Superior temporal gyrus (tissue), 1 donor: ENCODE measurements around the gene GATB.

Experiments
- DNase-seq: peaks from one replicate; pipeline ENCODE4 v3.0.0-alpha.2; 2016; ENCODE audit errors: extremely low spot score

GATB gene

DNA sequence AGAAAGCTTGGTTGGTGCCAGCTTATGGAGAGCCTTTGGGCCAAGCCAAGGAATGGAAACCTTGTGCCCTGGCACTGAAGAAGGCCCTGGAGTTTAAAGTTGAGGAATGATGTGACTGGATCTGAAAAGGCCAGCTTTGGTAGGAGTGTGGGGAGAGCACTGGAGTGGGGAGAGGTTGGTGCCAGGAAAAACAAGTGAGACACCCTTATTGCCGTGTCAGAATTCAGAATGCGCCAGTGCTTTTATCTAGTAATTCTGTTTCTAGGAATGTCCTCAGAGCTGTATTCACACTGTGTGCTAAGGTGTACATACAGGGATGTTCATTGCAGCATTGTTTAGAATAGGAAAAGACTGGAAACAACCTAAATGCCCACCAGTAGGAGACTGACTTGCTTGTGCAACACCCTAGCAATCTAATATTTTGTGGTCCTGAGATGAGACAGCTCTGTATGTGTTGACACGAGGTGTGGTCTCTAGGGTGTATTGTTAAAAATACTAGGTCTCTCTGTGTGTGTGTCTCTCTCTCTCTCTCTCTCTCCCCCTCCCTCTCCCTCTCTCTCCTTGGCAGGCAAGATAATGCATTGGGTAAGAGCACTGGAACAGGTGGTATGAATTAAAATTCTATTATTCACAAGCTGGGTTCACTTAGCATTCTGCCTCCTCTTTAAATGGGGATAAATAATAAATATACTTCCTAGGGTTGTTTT, 107.8 kb downstream of the GATB start:
- DNase-seq, result no peak

DNA sequence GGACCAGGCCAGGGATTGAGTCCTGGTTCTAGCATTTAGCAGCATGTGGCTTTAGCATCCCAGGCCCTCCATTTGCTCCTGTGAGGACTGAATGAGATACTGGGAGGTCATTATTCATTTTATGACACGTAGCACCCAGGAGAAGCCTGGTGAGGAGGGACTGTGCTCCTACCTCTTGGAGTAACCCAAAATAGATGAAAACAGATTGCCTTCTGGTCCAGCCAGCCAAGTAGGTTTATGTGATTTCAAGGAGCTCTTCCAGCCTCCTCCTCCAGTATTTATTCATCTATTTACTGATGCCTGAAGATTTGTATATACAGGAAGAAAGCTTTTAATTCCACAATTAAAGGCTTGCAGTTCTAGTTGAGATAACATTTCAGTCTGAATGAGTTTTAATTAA, 109.3 kb downstream of the GATB start:
- no peak for DNase-seq

DNA sequence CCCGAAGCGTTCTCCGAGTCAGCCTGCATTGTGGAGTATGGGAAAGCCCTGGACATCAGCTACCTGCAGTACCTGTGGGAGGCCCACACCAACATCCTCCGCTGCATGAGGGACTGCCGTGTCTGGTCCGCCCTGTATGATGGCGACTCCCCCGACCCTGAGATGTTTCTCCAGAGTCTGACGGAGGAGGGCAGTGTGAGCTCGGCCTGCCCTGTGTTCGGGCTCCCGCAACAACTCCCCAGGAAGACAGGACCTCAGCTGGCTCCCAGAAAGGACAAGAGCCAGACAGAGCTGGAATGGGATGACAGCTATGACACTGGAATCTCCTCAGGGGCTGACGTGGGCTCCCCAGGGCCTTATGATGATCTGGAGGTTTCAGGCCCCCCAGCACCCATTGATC, 111.3 kb downstream of the GATB start:
- DNase-seq, result no peak

- DNase-seq, result no peak
Observed at GRCh38 chr4:151646322-151646721, 114.5 kb downstream of the GATB start.

DNA sequence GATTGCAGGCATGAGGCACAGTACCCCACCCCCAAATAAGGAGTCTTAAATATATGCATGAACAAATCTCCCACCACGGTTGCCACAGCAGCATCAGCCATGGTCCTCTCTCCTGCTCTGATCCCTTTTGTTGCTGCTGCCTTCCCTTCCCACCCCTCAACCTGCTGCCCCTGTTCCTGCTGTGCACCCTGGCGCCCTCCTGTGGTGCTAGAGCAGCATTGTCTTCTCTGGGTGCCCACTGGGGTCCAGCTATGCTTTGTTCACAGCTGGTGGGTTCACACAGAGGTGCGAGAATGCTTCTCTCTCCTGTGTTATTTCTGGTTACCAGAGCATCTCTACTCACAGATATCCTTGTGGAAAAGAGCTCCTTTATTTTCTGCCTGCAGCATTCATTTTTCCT, 116.2 kb downstream of the GATB start:
- DNase-seq, result no peak

DNA sequence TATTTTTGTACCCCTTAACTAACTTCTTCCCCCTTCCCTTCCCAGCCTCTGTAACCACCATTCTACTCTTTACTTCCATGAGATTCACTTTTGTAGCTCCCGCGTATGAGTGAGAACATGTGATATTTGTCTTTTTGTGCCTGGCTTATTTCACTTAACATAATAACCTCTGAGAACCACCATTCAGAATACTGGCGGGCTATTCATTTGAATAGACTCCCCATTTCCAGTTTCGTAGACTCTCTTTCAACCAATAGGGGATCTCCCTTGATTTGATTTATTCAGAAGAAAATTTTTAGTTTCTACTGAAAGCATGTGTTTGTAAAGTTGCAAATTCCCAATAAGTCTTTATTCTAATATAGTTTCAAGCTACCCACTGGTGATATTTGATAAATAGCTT, 117.2 kb downstream of the GATB start:
- DNase-seq, result no peak

- no peak for DNase-seq
Observed at GRCh38 chr4:151641983-151642382, 118.8 kb downstream of the GATB start.

- no peak for DNase-seq
Observed at GRCh38 chr4:151641167-151641566, 119.6 kb downstream of the GATB start.

GRCh38 chr4:151640381-151640780, 120.4 kb downstream of the GATB start:
- no peak for DNase-seq

- DNase-seq, result no peak
Observed at GRCh38 chr4:151638295-151638858, 122.4 kb downstream of the GATB start.

- no peak for DNase-seq
Observed at GRCh38 chr4:151631349-151631748, 129.5 kb downstream of the GATB start.

DNA sequence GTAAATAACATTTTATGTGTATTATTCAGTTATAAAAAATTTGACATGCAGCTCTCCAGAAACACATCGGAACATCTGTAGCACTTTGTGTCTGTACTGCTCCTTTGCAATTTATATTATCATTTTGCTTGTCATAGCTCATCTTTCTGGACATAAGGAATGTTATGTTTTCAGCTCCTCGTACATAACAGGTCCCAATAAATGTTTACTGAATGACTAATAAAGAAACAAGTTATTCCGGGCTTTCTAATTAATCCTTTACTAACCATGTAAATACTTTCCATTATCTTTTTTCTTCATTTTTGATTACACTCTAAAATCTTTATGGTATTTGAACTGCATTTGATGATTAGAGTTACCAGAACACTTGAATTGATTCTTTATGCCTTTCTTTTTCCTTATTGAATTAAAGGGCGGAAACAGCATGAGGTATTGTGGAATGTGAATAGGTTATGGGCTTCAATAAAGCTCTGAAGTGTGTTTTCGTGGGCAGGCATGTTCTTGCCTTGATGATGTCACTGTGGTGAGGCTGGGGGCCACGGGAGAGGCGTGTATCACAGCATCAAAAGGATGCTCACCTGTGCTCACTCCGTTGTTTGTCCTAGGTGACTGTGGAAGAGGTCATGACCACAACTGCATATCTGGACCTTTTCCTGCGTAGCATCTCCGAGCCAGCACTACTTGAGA, 131.6 kb downstream of the GATB start:
- DNase-seq, result no peak

DNA sequence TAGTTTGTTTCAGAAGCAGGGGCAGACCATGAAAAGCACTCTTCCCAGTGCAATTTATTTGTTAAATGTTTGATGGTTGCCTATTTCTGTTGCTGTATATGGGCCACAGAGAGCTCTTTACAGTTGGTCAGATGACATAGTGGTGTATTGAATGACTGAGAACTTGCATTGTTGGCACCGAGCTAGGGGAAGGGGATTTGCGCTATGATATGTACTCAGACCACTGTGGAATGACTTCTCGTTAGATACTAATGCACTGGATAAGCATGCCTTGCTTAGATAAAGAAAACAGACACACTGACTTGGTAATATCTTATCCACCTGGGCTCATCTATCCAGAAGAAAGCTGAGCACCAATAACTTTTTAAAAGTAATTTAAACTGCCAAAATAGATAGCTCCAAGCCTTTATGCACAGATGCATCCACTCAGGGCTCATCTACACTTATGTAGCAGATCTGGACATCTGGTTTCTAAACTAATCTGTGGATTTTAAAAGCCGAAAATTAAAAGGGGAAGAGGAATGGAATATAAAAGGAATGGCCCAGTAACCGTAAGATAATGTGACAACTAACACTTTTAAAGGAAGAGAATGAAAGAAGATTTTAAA, 132.7 kb downstream of the GATB start:
- DNase-seq, result no peak

- no peak for DNase-seq
Observed at GRCh38 chr4:151627491-151627890, 133.3 kb downstream of the GATB start.

- no peak for DNase-seq
Observed at GRCh38 chr4:151626751-151627150, 134.1 kb downstream of the GATB start.

DNA sequence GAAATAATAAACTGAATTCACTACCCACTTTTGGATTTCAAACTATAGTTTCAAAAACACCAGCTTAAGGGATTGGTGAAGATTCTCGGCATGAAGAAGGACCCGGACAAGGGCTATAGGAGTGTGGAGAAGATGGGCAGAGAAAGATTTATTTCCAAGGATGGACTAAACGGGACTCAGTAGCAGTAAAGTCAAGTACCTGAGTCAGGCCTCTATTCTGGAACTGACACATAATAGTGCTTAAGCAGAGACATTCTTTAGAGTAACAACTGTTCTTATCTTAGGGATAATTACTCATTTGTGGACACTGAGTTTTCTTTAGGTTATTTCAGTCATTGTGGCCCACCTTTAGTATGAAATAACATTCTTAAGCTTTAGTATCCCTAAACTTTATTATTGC, 134.6 kb downstream of the GATB start:
- no peak for DNase-seq

DNA sequence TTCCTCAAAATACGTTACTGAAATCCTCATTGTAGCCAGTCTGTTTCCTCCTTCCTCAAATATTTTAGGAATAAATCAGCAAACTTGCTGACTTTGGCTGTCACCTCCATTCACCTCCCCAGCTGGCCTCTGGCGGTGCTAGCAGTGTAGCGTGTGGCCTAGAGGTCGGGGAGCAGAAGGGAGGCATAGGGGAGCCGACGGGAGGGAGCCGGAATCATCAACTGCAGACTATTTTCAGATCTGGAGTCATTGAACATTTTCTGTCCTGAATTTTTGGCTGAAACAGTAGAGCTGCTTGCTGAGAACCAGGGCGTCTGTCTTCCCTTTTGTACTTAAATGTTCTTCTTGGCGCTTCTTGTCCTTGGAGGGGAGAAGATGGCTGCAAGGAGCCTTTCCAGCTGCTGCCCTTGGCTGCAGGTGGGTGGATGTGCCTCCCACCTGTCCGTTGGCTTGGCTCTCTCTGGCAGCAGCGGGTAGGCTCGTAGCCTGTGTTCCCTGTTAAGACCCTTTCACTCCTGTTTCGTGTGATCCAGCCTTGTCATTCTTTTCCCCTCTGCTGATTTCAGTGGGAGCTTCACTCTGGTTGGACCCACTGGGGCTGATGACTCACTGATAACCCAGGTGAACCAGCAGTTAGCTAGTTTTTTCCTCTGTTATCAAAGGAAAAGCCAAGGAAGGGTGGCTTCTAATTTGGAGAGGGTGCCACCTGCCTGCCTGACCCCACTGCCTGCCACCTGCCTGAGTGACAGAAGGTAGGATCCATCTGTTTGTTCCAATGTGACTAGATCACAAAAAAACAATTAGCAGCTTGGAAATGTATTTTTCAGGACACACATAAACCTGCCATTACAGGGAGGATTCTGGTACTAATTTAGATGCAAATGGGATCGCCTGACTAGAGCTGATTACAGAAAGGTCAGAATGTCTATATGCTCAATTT, 135.9 kb downstream of the GATB start:
- DNase-seq, result no peak
